DND-41 (cell line): ENCODE measurements around the gene USP24.

Source experiments
- ATAC-seq: fragments of 200-7000 bp; cut with Tn5 transposase; 3 replicates; pipeline ENCODE4 v1.9.1; 2021; ENCODE audit warnings: low read depth; ENCODE audit not compliant: insufficient read depth
- DNase-seq: peaks from one replicate; pipeline ENCODE4 v3.0.0-alpha.2; 2020
- H2AFZ ChIP-seq: 2 replicates; pipeline ENCODE4 v1.6.0; 2012; ENCODE audit warnings: low read depth, low read length
- H3K27ac ChIP-seq: 2 replicates; pipeline ENCODE4 v1.5.1; 2012; ENCODE audit warnings: low read length, inconsistent platforms
- H3K27me3 ChIP-seq: fragments of 200-600 bp; sonication (generic); 2 replicates; pipeline ENCODE4 v1.6.0; 2012; ENCODE audit warnings: low read length, mild to moderate bottlenecking, inconsistent platforms; ENCODE audit not compliant: insufficient read depth, poor library complexity
- H3K36me3 ChIP-seq: 2 replicates; pipeline ENCODE4 v1.5.1; 2012; ENCODE audit warnings: low read length, inconsistent platforms; ENCODE audit not compliant: insufficient read depth
- H3K4me1 ChIP-seq: 2 replicates; pipeline ENCODE4 v1.5.1; 2012; ENCODE audit warnings: mild to moderate bottlenecking, low read length; ENCODE audit not compliant: insufficient read depth
- H3K4me2 ChIP-seq: 2 replicates; pipeline ENCODE4 v1.6.0; 2012; ENCODE audit warnings: mild to moderate bottlenecking, moderate library complexity, low read length, inconsistent platforms; ENCODE audit not compliant: insufficient read depth
- H3K4me3 ChIP-seq, 2 experiments: fragments of 200-600 bp in 1 of 2; shearing (Covaris generic) in 1 of 2; 2 replicates each; pipeline ENCODE4 v1.5.1; 2012 to 2016; ENCODE audit warnings: inconsistent platforms in 2 of 2, low read length in 2 of 2, mild to moderate bottlenecking in 2 of 2, low read depth in 1 of 2, moderate library complexity in 1 of 2
- H3K79me2 ChIP-seq: 2 replicates; pipeline ENCODE4 v1.6.0; 2012; ENCODE audit warnings: low read length, inconsistent platforms; ENCODE audit not compliant: insufficient read depth
- H3K9ac ChIP-seq: 2 replicates; pipeline ENCODE4 v1.6.0; 2012; ENCODE audit warnings: low read depth, mild to moderate bottlenecking, inconsistent platforms, low read length, moderate library complexity
- H3K9me3 ChIP-seq: 2 replicates; pipeline ENCODE4 v1.5.1; 2012; ENCODE audit warnings: low read length, moderate library complexity, mild to moderate bottlenecking, inconsistent platforms; ENCODE audit not compliant: insufficient read depth, severe bottlenecking
- H4K20me1 ChIP-seq: 2 replicates; pipeline ENCODE4 v1.6.0; 2012; ENCODE audit warnings: low read length; ENCODE audit not compliant: insufficient read depth
- CTCF ChIP-seq: IDR thresholded peaks from 2 replicates; pipeline ENCODE4 v1.5.1; 2012; ENCODE audit warnings: borderline replicate concordance, low read length, moderate library complexity, mild to moderate bottlenecking; ENCODE audit not compliant: poor library complexity, severe bottlenecking; ENCODE audit errors: extremely low read depth
- EZH2 ChIP-seq: IDR thresholded peaks from 3 replicates; pipeline ENCODE4 v1.6.1; 2012; ENCODE audit warnings: borderline replicate concordance, low read depth, mild to moderate bottlenecking, moderate library complexity, low read length, inconsistent platforms; ENCODE audit not compliant: severe bottlenecking

USP24 gene

GRCh38 chr1:55198044-55198443, 17.1 kb downstream of the USP24 start:
- Histone ChIP-seq H3K9ac (no peak overlapping the region), H2AFZ (no peak overlapping the region), H4K20me1 (peaks cover 27% of the 10 kb centered on the region; the same call in 1 of the 2 replicates), H3K4me2 (no peak overlapping the region), H3K79me2 (peaks cover 85% of the 10 kb centered on the region), H3K4me1 (peaks cover under 1% of the 10 kb centered on the region; the same call in 1 of the 2 replicates), H3K9me3 (no peaks in the 10 kb centered on the region), H3K4me3 (no peak overlapping the region), H3K27ac (no peak overlapping the region), H3K27me3 (no peaks in the 10 kb centered on the region), H3K36me3 (peaks cover 24% of the 10 kb centered on the region; the same call in 1 of the 2 replicates)
- ATAC-seq (no peak), DNase-seq (no peak)
- TF ChIP-seq CTCF (no peak), EZH2 (no peak)

- TF ChIP-seq CTCF = no peak
- TF ChIP-seq EZH2 = no peak
- ATAC-seq = no peak
Measured at GRCh38 chr1:55197099-55197498, 18.1 kb downstream of the USP24 start.

GRCh38 chr1:55196433-55197035, 18.6 kb downstream of the USP24 start:
- Histone ChIP-seq H3K27ac (no peak overlapping the region), H3K79me2 (peaks cover 84% of the 10 kb centered on the region), H3K4me2 (no peak overlapping the region), H3K9ac (no peak overlapping the region), H3K27me3 (no peaks in the 10 kb centered on the region), H3K4me3 (no peak overlapping the region), H4K20me1 (peaks cover 22% of the 10 kb centered on the region; the same call in 1 of the 2 replicates), H3K9me3 (no peaks in the 10 kb centered on the region), H2AFZ (no peak overlapping the region), H3K4me1 (no peaks in the 10 kb centered on the region), H3K36me3 (peaks cover 20% of the 10 kb centered on the region; the same call in 1 of the 2 replicates)
- ATAC-seq (no peak), DNase-seq (no peak)
- TF ChIP-seq CTCF = no peak
- no peak for TF ChIP-seq EZH2

More at GRCh38 chr1:55197099-55197498, 18.1 kb downstream of the USP24 start:
- Histone ChIP-seq H3K36me3 (peaks cover 23% of the 10 kb centered on the region; the same call in 1 of the 2 replicates), H3K4me3 (no peak overlapping the region), H3K4me2 (no peak overlapping the region), H2AFZ (no peak overlapping the region), H3K79me2 (peaks cover 84% of the 10 kb centered on the region), H3K27ac (no peak overlapping the region), H3K9ac (no peak overlapping the region), H3K27me3 (no peaks in the 10 kb centered on the region), H3K4me1 (no peaks in the 10 kb centered on the region), H3K9me3 (no peaks in the 10 kb centered on the region), H4K20me1 (peaks cover 25% of the 10 kb centered on the region; the same call in 1 of the 2 replicates)
- no peak for DNase-seq
